GM18951 (cell line): ENCODE data around the gene CYFIP1.

Experiments used
- POLR2A ChIP-seq: IDR thresholded peaks from 4 replicates; pipeline ENCODE4 v1.6.1; 2011; ENCODE audit warnings: mild to moderate bottlenecking; ENCODE audit not compliant: insufficient read length, insufficient read depth; ENCODE audit errors: extremely low read depth
- in situ Hi-C: fragments of 300-500 bp; cut with MboI; formaldehyde crosslinking; loops from one replicate; pipeline ENCODE4 v1.12.0; 2022; ENCODE audit warnings: low sequenced_read_pairs, mixed read lengths, inconsistent platforms; ENCODE audit not compliant: unreplicated experiment

Gene CYFIP1

DNA sequence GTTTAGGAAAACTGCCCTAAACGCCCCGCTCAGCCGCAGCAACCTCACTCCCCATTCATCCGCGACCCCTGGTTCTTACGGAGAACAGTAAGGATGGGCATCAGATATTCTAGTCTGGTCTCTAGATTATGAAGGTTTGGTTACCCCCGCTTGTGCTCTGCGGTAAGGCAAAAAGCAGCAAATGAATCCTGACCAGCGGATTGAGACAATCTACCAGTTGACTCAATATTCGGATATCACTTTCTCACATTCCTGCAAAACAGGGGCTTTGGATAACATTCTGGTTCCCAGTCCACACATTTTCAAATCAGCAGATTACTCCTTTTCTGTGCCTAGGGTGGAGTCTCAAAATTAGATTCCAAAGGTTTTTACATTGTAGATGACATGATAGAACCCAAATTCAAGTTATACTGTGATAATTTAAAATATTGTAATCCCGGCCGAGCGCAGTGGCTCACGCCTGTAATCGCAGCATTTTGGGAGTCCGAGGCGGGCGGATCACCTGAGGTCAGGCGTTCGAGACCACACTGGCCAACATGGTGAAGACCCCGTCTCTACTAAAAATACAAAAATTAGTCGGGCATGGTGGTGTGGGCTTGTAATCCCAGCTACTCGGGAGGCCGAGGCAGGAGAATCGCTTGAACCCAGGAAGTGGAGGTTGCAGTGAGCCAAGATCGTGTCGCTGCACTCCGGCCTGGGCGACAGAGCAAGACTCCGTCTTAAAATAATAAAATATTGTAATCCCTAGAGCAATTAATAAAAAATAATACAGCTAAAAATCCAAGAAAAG is 1.1 kb upstream of the CYFIP1 start:
- in situ Hi-C loops = no loop called here
- no peak for TF ChIP-seq POLR2A

DNA sequence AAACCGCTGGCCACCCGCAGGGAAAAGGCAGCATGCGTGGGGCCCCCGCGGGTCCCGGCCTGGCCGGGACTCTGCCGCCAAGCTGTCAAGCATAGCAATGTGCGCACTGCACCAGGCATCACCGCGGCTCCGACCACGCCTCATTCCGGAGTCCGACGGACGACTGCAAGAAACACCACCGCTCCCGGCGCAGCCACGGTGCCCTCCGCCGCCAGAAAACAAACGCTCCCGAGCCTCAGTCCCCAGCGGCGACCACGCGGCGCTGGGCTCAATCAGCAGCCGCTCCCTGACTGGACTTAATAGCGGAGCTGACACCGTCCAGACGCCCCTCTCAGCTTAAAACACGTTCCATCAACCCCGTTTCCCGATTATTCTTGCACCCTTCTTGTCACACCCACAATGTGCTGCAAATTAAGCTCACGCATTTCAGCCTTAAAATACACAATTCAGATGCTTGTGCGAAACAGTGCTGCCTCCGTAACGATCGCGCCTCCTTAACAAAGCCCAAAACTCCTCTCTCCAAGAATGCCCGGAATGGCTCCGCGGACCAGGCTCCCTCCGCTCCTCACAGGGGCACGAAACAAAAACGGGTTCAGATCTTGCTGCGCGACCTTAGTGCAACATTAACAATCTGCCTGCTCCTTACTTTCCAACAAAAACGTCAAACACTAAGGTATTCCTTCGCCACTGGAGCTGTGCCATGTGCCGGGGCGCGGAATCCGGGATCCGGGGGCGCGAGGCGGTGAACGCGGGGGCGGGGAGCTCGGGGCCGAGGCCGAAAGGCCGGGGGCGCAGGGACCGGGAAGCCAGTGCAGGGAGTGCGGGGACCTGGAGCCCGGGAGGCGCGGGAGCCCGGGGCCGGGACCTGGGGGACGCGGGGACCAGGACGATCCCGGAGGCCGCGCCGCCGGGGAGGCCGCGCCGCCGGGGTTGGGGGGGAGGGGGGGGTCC is 655 bp downstream of the CYFIP1 start:
- in situ Hi-C loops = no loop called here
- TF ChIP-seq POLR2A = no peak

DNA sequence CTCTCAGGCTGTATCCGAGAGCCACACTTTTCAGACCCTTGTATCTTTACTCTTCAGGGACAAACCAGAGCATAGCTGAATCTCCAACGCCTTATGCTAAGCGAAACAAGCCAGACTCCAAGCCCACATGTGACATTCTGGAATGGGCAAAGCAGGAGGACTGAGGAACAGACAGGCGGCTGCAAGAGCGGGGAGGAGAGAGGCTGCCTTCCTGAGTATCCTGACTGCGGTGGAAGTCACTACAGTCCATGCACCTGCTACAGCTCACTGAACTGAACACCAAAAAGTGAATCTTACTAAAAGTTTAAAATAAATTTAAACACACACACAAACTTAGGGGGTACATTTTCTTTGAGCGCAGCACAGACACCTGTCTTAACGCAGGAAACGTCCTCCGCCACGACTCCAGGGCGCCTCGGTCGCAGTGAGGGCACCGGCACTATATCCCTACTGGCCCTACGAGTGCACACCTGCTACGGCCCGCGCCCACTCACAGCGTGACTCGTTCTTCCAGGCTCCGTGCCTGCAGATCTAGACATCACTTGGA is 1.4 kb downstream of the CYFIP1 start:
- no peak for TF ChIP-seq POLR2A
- in situ Hi-C loops = no loop called here

DNA sequence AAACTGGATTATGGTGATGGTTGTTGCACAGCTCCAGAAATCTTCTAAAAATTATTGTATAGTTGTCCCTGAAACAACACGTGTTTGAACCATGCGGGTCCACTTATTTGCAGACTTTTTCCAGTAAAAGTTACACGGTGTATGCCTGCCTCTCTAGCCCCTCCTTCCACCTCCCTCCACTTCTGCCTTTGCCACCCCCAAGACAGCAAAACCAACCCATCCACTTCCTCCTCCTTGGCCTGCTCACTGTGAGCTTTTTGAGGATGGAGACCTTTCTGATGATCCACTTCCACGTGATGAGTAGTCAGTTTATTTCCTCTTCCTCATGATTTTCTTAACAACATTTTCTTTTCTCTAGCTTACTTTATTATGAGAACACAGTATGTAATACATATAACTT is 5.4 kb downstream of the CYFIP1 start:
- in situ Hi-C loops = no loop called here
- TF ChIP-seq POLR2A = no peak

DNA sequence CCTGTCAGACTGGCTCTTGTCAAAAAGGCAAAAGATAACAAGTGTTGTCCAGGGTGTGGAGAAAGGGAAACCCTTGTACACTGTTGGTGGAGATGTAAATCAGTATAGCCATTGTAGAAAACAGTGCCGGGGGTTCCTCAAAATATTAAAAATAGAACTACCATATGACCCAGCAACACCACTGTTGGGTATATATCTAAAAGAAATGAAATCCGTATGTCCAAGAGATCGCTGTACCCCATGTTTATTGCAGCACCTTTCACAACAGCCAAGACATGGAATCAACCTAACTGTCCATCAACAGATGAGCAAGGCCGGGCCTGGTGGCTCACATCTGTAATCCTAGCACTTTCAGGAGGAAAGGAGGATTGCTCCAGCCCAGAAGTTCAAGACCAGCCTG is 6.2 kb downstream of the CYFIP1 start:
- TF ChIP-seq POLR2A = no peak
- in situ Hi-C loops = no loop called here

DNA sequence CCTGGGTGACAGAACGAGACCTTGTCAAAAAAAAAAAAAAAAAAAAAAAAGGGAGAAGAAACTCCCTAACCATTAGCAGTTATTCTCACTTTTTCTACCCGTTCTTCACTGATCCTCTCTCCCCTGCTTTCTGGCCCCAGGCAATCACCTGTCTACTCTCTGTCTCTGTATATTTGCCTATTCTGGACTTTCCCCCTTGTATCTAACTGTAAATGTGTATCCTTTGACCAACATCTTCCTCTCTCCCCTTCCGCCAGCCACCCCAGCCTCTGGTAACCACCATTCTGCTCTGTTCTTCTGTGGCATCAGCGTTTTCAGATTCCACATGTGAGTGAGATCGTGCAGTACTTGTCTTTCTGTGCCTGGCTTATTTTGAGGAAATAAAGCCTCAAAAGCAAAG is 6.9 kb downstream of the CYFIP1 start:
- in situ Hi-C loops = no loop called here
- TF ChIP-seq POLR2A = no peak

DNA sequence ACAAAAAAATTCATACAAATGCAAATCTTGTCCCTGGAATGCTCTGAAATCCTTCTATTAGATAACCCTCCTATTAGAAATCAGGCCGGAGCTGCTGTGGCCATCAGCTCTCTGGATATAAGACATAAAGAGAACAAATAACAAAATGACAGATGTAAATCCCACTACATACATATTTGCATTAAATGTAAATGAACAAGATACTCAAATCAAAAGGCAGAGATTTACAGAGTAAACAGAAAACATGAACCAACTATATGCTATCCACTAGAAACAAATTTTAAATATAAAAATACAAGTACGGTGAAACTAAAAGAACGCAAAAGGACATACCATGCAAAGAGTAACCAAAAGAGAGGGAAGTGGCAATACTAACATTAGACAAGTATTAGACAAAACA is 10.7 kb downstream of the CYFIP1 start:
- TF ChIP-seq POLR2A = no peak
- in situ Hi-C loops = no loop called here

DNA sequence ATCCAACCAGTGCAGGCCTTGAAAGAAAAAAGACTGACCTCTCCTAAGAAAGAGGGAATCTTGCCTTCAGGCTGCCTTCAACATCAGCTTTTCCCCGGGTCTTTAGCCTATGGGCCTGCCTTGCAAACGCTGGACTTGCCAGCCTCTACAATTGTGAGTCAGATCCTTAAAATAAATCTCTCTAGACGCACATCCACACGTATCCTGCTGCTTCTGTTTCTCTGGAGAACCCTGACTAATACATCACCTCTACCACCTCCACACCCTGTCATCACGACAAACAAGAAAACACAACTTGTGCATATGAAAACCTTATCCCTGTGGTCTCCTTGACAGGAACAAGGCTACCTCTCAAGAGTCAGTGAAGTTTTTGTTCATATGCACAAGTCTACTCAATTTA is 11.8 kb downstream of the CYFIP1 start:
- no peak for TF ChIP-seq POLR2A
- in situ Hi-C loops = no loop called here

DNA sequence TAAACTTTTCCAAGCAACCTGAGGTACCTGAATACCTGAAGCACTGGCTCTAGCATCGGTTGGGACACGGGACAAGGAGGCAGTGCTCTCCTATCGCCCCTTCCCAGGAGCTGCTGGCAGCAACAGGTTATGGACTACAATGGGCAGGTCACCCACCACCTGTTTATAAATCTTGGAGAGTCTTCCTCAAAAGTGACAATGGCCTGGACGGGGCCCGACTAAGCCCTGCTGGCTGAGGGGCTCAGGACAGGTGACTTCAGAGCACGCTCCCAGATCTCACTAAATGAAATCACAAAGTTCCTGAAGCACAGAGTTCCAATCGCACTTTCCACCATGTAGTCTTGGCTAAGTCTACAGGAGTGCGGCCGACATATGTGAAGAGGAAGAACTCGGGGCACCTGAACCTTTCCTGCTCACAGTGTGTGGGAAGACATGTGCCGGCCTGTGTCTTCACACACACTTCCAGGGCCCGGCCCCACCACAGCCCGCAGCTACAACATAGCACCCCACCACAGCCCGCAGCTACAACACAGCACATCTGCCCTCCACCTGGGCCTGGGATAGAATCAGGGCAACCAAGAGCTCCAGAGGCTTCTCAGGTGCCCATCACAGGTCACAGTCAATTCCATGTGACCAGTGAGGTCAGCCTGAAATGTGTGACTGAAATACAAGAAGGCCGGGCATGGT is 12.9 kb downstream of the CYFIP1 start:
- in situ Hi-C loops = no loop called here
- no peak for TF ChIP-seq POLR2A

DNA sequence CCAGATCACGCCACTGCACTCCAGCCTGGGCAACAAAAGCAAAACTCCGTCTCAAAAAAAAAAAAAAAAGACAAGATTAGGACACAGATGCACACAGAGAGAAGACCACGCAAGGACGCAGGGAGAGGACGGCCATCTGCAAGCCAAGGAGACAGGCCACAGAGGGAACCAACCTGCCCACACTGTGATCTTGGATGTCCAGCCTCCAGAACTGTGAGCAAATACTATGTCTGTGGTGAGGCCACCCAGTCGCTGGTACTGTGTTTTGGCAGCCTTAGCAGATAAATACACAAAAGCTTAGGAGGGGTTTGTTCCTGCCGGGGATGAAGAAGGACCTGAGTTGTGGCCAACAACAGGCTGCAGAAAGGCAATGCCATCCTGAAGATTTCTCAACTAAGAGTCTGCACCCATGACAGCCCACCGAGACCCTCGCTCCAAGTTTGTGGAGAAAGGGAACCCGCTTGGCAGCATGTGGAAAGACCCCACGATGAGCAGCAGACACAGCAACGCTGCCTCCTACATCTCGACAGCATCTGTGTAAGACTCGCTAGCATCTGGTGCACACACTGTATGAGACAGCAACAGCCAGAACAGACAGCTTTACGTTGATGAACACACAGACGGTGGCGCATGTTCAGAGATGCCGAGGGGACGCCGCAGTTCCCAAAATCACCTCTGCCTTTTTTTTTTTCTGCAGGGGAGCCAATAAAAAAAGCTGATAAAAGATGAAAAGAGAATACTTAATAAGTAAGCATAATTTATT is 13.7 kb downstream of the CYFIP1 start:
- in situ Hi-C loops = no loop called here
- no peak for TF ChIP-seq POLR2A

DNA sequence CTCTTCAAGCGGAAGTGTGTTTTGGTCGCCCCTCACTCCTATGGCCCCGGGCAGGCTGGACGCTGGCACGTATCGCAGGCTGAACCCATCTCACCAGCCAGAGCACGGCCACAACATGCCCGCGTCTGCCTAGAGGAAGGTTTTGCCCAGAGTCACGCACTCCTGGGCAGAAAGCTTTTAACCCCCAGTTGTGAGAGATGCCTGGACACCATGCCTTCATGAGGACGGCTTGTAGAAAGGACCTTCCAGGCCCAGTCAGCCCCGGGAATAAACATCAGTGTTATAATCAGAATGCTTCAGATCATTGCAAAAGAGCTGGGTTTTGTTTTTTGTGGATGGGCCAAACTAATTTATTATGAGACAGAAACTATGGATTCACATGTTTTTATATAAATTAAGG is 16.5 kb downstream of the CYFIP1 start:
- in situ Hi-C loops = no loop called here
- TF ChIP-seq POLR2A = no peak

DNA sequence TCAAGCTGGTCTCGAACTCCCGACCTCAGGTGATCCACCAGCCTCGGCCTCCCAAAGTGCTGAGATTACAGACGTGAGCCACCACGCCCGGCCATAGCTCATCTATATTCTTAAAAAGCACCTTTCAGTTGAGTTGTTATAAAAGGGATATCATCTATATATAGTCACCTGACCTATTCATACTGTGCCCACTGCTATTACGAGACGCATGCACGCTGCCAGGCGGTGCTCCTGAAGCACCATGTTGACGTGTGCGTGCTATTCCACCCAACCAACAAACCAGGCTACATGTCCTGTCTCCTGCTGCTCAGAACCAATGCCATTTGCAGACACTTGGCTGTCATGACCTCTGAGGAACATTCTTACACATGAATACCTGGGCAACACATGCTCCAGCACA is 17.6 kb downstream of the CYFIP1 start:
- TF ChIP-seq POLR2A = no peak
- in situ Hi-C loops = no loop called here
